Measurements from ENCODE around the gene TPTE.
"Not testable (repeated sequence)": the region's sequence is repeated elsewhere in the genome, so short reads cannot be mapped to it uniquely, and the experiment has no call there.

Gene TPTE

GRCh38 chr21:10521091-10521598 is at the start of gene TPTE:
Gene TPTE, plus strand, starts transcription at chr21:10521583. Its CDS starts 17,141 bp downstream, at chr21:10538724.
- Histone ChIP-seq H3K27me3 (replicated peaks; ENCODE audit: control insufficient read depth, insufficient read depth, low read length) (no peaks in the 10 kb centered on the region), H3K36me3 (ENCODE audit: control insufficient read depth, insufficient read depth, low read length) (no peaks in the 10 kb centered on the region), H3K4me3 (replicated peaks; ENCODE audit: low read depth, low read length) (no peak within 1 kb of the TSS)
- DNase-seq (ENCODE audit: extremely low read depth, insufficient read length), result peak; percentile 4
- no peak for TF ChIP-seq CTCF (IDR thresholded peaks at IDR 0.05; ENCODE audit: insufficient read depth, low read length, poor library complexity, severe bottlenecking)

GRCh38 chr21:10471999-10472398 is 49.4 kb upstream of the TPTE start:
- not testable (repeated sequence) for DNase-seq (ENCODE audit: extremely low read depth, insufficient read length); H3K36me3 ChIP-seq (ENCODE audit: control insufficient read depth, insufficient read depth, low read length); H3K4me3 ChIP-seq (replicated peaks; ENCODE audit: low read depth, low read length); H3K27me3 ChIP-seq (replicated peaks; ENCODE audit: control insufficient read depth, insufficient read depth, low read length)

GRCh38 chr21:10477794-10478193 is 43.6 kb upstream of the TPTE start:
- H3K4me3 ChIP-seq (replicated peaks; ENCODE audit: low read depth, low read length); DNase-seq (ENCODE audit: extremely low read depth, insufficient read length); H3K27me3 ChIP-seq (replicated peaks; ENCODE audit: control insufficient read depth, insufficient read depth, low read length): not testable (repeated sequence)

GRCh38 chr21:10479875-10480274 is 41.5 kb upstream of the TPTE start:
- not testable (repeated sequence) for H3K4me3 ChIP-seq (replicated peaks; ENCODE audit: low read depth, low read length); H3K27me3 ChIP-seq (replicated peaks; ENCODE audit: control insufficient read depth, insufficient read depth, low read length); DNase-seq (ENCODE audit: extremely low read depth, insufficient read length); H3K36me3 ChIP-seq (ENCODE audit: control insufficient read depth, insufficient read depth, low read length)

More at GRCh38 chr21:10477794-10478193, 43.6 kb upstream of the TPTE start:
- not testable (repeated sequence) for H3K36me3 ChIP-seq (ENCODE audit: control insufficient read depth, insufficient read depth, low read length)

GRCh38 chr21:10484864-10485263 is 36.5 kb upstream of the TPTE start:
- DNase-seq (ENCODE audit: extremely low read depth, insufficient read length); H3K36me3 ChIP-seq (ENCODE audit: control insufficient read depth, insufficient read depth, low read length); H3K27me3 ChIP-seq (replicated peaks; ENCODE audit: control insufficient read depth, insufficient read depth, low read length); H3K4me3 ChIP-seq (replicated peaks; ENCODE audit: low read depth, low read length): not testable (repeated sequence)

GRCh38 chr21:10490453-10490852 is 30.9 kb upstream of the TPTE start:
- DNase-seq (ENCODE audit: extremely low read depth, insufficient read length); H3K27me3 ChIP-seq (replicated peaks; ENCODE audit: control insufficient read depth, insufficient read depth, low read length); H3K36me3 ChIP-seq (ENCODE audit: control insufficient read depth, insufficient read depth, low read length); H3K4me3 ChIP-seq (replicated peaks; ENCODE audit: low read depth, low read length): not testable (repeated sequence)

- Histone ChIP-seq H3K36me3 (ENCODE audit: control insufficient read depth, insufficient read depth, low read length) (no peaks in the 10 kb centered on the region), H3K27me3 (replicated peaks; ENCODE audit: control insufficient read depth, insufficient read depth, low read length) (no peaks in the 10 kb centered on the region), H3K4me3 (replicated peaks; ENCODE audit: low read depth, low read length) (no peak overlapping the region)
- no peak for DNase-seq (ENCODE audit: extremely low read depth, insufficient read length)
- TF ChIP-seq CTCF (IDR thresholded peaks at IDR 0.05; ENCODE audit: insufficient read depth, low read length, poor library complexity, severe bottlenecking), result no peak
Measured at GRCh38 chr21:10511116-10511515, 10.3 kb upstream of the TPTE start.

GRCh38 chr21:10516889-10517288 is 4.5 kb upstream of the TPTE start:
- not testable (repeated sequence) for H3K36me3 ChIP-seq (ENCODE audit: control insufficient read depth, insufficient read depth, low read length); H3K4me3 ChIP-seq (replicated peaks; ENCODE audit: low read depth, low read length); DNase-seq (ENCODE audit: extremely low read depth, insufficient read length); H3K27me3 ChIP-seq (replicated peaks; ENCODE audit: control insufficient read depth, insufficient read depth, low read length)

GRCh38 chr21:10517904-10518303 is 3.5 kb upstream of the TPTE start:
- not testable (repeated sequence) for H3K27me3 ChIP-seq (replicated peaks; ENCODE audit: control insufficient read depth, insufficient read depth, low read length); H3K4me3 ChIP-seq (replicated peaks; ENCODE audit: low read depth, low read length); H3K36me3 ChIP-seq (ENCODE audit: control insufficient read depth, insufficient read depth, low read length); DNase-seq (ENCODE audit: extremely low read depth, insufficient read length)

- H3K36me3 ChIP-seq (ENCODE audit: control insufficient read depth, insufficient read depth, low read length); H3K4me3 ChIP-seq (replicated peaks; ENCODE audit: low read depth, low read length); H3K27me3 ChIP-seq (replicated peaks; ENCODE audit: control insufficient read depth, insufficient read depth, low read length); DNase-seq (ENCODE audit: extremely low read depth, insufficient read length): not testable (repeated sequence)
Measured at GRCh38 chr21:10521835-10522500, 585 bp downstream of the TPTE start.
